ENCODE data around the gene STXBP2. TPM values are rescaled to one million over a fixed set of nuclear protein-coding genes. Genes with fewer than 3 reads are reported as not detected.

STXBP2 gene
- total RNA-seq, 1 experiment from 2014 or later, result 94.4 TPM

DNA sequence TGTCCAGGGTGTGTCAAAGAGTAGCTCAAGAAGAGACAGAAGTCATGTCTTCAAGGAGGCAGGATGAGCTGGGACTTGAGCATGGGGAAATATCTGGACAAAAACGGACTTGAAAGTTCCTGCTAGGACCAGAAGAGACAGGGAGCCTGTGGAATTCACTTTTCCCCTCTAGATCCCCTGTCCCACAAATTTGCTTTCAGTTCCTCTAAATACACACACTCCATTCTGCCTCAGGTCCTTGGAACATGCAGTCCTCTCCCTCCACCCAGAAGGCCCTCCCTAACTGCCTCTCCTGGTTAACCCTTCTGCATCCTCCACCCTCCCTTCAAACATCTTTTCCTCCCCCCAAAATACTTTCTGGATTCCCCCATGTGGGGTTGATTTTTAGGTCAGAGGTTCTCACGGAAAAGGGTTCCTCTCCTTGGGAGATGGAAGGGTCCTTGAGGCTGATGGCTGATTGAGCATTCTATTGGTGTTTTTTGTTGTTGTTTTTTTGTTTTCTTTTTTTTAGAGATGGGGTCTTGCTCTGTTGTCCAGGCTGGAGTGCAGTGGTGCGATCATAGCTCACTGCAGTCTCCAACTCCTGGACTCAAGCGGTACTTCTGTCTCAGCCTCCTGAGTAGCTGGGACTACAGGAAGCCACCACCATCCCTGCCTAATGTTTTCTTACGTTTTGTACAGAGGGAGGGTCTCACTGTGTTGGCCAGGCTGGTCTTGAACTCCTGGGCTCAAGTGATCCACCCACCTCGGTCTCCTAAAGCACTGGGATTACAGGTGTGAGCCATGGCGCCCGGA is 25.0 kb downstream of the STXBP2 start:
- TF ChIP-seq, protein P1, sequence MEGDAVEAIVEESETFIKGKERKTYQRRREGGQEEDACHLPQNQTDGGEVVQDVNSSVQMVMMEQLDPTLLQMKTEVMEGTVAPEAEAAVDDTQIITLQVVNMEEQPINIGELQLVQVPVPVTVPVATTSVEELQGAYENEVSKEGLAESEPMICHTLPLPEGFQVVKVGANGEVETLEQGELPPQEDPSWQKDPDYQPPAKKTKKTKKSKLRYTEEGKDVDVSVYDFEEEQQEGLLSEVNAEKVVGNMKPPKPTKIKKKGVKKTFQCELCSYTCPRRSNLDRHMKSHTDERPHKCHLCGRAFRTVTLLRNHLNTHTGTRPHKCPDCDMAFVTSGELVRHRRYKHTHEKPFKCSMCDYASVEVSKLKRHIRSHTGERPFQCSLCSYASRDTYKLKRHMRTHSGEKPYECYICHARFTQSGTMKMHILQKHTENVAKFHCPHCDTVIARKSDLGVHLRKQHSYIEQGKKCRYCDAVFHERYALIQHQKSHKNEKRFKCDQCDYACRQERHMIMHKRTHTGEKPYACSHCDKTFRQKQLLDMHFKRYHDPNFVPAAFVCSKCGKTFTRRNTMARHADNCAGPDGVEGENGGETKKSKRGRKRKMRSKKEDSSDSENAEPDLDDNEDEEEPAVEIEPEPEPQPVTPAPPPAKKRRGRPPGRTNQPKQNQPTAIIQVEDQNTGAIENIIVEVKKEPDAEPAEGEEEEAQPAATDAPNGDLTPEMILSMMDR (IDR thresholded peaks at IDR 0.05; ENCODE audit: unreplicated experiment), result no peak
- Mint-ChIP-seq H3K4me1 (ENCODE audit: insufficient read depth, unreplicated experiment) (no peaks in the 10 kb centered on the region), H3K27ac (ENCODE audit: low read depth, unreplicated experiment) (no peak overlapping the region), H3K27me3 (ENCODE audit: insufficient read depth, unreplicated experiment) (peaks cover 10% of the 10 kb centered on the region), H3K9me3 (ENCODE audit: unreplicated experiment) (no peaks in the 10 kb centered on the region), H3K36me3 (ENCODE audit: insufficient read depth, unreplicated experiment) (no peaks in the 10 kb centered on the region), H3K4me3 (ENCODE audit: unreplicated experiment) (no peak overlapping the region)
- no TSS peak for BruUV-seq (replicated peaks)
- intact Hi-C loops (cut with micrococcal nuclease), result no loop called here
- ChIA-PET POLR2A (interaction anchor here (0.7 kb wide), 1 partner anchor 89 kb away, joined by 3 read pairs; no protein-coding TSS in a partner anchor), CTCF (interaction anchor here (0.5 to 1.4 kb wide), 6 partner anchors 10 to 282 kb away, joined by 3 to 5 read pairs (median 3); partner anchors contain the start of genes PET100, TRAPPC5 and XAB2)
- no peak for DNase-seq (ENCODE audit: unreplicated experiment)

DNA sequence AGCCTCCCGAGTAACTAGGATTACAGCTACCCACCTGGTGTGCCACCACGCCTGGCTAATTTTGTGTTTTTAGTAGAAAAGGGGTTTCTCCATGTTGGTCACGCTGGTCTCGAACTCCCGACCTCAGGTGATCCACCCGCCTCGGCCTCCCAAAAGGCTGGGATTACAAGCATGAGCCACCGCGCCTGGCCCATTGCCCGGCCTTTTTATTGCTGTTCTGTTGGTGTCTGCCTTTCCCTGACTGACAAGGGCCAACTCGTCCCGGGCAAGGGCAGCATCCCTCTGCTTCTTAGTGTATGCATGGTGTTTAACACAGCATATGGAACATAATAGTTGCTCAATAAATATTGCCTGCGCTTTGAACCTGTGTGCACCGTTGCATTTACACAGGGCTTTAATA is 25.7 kb downstream of the STXBP2 start:
- ChIA-PET POLR2A (interaction anchor here (0.5 kb wide), 1 partner anchor 14 kb away, joined by 3 read pairs; no protein-coding TSS in a partner anchor), CTCF (interaction anchor here (0.7 to 1.4 kb wide), 3 partner anchors 9 to 231 kb away, joined by 3 read pairs; no protein-coding TSS in a partner anchor)
- TF ChIP-seq, protein P1 (IDR thresholded peaks at IDR 0.05; ENCODE audit: unreplicated experiment), result no peak
- H3K4me3 Mint-ChIP-seq (ENCODE audit: unreplicated experiment), result no peak overlapping the region
- no peaks in the 10 kb centered on the region for H3K36me3 Mint-ChIP-seq (ENCODE audit: insufficient read depth, unreplicated experiment)
- H3K4me1 Mint-ChIP-seq (ENCODE audit: insufficient read depth, unreplicated experiment), result no peaks in the 10 kb centered on the region
- DNase-seq (ENCODE audit: unreplicated experiment), result no peak
- peaks cover 10% of the 10 kb centered on the region for H3K27me3 Mint-ChIP-seq (ENCODE audit: insufficient read depth, unreplicated experiment)
- intact Hi-C loops (cut with micrococcal nuclease), result no loop called here
- no peaks in the 10 kb centered on the region for H3K9me3 Mint-ChIP-seq (ENCODE audit: unreplicated experiment)
- no peak overlapping the region for H3K27ac Mint-ChIP-seq (ENCODE audit: low read depth, unreplicated experiment)
- BruUV-seq (replicated peaks), result no TSS peak

DNA sequence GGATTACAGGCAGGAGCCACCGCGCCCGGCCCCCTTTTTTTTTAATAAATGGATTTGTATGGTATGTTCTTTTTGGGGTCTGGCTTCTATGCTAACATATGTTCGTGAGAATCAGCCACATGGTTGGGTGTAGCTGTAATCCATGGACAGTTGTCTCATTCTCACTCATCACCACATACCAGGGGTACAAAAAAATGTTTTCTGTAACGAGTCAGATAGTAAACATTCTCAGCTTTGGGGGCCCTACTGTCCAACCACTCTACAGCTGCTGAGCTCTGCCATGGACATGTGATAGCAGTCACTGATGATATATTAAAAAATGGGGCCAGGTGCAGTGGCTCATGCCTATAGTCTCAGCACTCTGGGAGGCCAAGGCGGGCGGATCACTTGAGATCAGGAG is 26.8 kb downstream of the STXBP2 start:
- DNase-seq (ENCODE audit: unreplicated experiment), result no peak
- Mint-ChIP-seq H3K4me1 (ENCODE audit: insufficient read depth, unreplicated experiment) (no peaks in the 10 kb centered on the region), H3K27me3 (ENCODE audit: insufficient read depth, unreplicated experiment) (peaks cover 10% of the 10 kb centered on the region), H3K36me3 (ENCODE audit: insufficient read depth, unreplicated experiment) (no peaks in the 10 kb centered on the region), H3K9me3 (ENCODE audit: unreplicated experiment) (no peaks in the 10 kb centered on the region), H3K27ac (ENCODE audit: low read depth, unreplicated experiment) (no peak overlapping the region), H3K4me3 (ENCODE audit: unreplicated experiment) (no peak overlapping the region)
- CTCF ChIA-PET, result interaction anchor here (1.2 to 1.7 kb wide), 3 partner anchors 10 to 95 kb away, joined by 3 to 5 read pairs (median 4); no protein-coding TSS in a partner anchor
- TF ChIP-seq, protein P1 (IDR thresholded peaks at IDR 0.05; ENCODE audit: unreplicated experiment), result no peak
- POLR2A ChIA-PET, result interaction anchor here (0.6 kb wide), 1 partner anchor 1765 kb away, joined by 3 read pairs; no protein-coding TSS in a partner anchor
- no TSS peak for BruUV-seq (replicated peaks)
- intact Hi-C loops (cut with micrococcal nuclease), result no loop called here

DNA sequence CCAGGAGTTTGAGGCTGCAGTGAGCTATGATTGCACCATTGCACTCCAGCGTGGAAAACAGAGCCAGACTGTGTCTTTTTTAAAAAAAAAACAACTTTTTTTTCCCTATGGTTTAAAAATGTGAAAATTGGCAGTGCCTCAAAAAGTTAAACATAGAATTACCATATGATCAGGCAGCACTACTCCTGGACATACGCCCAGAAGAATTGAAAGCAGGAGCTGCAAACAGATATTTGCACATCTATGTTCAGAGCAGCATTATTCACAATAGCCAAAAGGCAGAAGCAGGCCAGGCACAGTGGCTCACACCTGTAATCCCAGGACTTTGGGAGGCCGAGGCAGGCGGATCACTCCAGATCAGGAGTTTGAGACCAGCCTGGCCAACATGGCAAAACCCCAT is 28.2 kb downstream of the STXBP2 start:
- Mint-ChIP-seq H3K27ac (ENCODE audit: low read depth, unreplicated experiment) (no peak overlapping the region), H3K4me1 (ENCODE audit: insufficient read depth, unreplicated experiment) (no peaks in the 10 kb centered on the region), H3K9me3 (ENCODE audit: unreplicated experiment) (no peaks in the 10 kb centered on the region), H3K4me3 (ENCODE audit: unreplicated experiment) (no peak overlapping the region), H3K27me3 (ENCODE audit: insufficient read depth, unreplicated experiment) (peaks cover 23% of the 10 kb centered on the region), H3K36me3 (ENCODE audit: insufficient read depth, unreplicated experiment) (no peaks in the 10 kb centered on the region)
- TF ChIP-seq, protein P1 (IDR thresholded peaks at IDR 0.05; ENCODE audit: unreplicated experiment), result no peak
- CTCF ChIA-PET, result interaction anchor here (0.6 to 1.9 kb wide), 7 partner anchors 11 to 214 kb away, joined by 3 to 8 read pairs (median 5); partner anchors contain the start of gene TRAPPC5
- no TSS peak for BruUV-seq (replicated peaks)
- POLR2A ChIA-PET, result interaction anchor here (0.6 to 1.2 kb wide), 3 partner anchors 13 to 676 kb away, joined by 3 read pairs; no protein-coding TSS in a partner anchor
- DNase-seq (ENCODE audit: unreplicated experiment), result no peak
- intact Hi-C loops (cut with micrococcal nuclease), result no loop called here

All from MCF 10A (cell line).